ENCODE measurements around the gene SLC40A1.

Gene SLC40A1

DNA sequence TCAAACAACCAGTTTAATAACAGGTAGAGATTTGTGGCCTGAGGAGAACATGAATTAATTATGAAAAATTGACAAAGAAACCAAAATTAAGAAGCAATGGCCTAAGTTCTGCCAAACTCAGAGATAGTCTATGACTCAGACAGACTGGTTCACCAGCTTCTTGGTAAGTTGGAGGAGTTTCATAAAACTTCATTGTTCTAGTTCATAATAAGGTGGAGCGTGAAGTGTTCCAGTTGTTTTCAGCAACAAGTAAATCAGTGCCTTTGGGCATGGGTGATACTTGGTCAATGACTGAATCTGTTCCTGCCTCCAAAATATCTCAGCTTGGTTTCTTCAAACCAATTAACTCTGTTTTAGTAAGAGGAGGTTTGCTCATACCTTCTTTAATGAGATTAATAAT lies 40.0 kb downstream of the SLC40A1 start:
- no peak for TF ChIP-seq CTCF (IDR thresholded peaks at IDR 0.05; ENCODE audit: low read depth, low read length)
- TF ChIP-seq, protein P1, sequence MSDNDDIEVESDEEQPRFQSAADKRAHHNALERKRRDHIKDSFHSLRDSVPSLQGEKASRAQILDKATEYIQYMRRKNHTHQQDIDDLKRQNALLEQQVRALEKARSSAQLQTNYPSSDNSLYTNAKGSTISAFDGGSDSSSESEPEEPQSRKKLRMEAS (IDR thresholded peaks at IDR 0.05; ENCODE audit: low read depth, low read length): no peak
- TF ChIP-seq MYC (IDR thresholded peaks at IDR 0.05; ENCODE audit: low read depth, low read length): no peak
- no peak for TF ChIP-seq POLR2A (IDR thresholded peaks at IDR 0.05; ENCODE audit: extremely low read depth, insufficient read length)
- H3K4me3 ChIP-seq (ENCODE audit: low read depth, low read length): no peak overlapping the region
- no peak for DNase-seq (ENCODE audit: low read depth)

- DNase-seq (ENCODE audit: low read depth): no peak
- no peak overlapping the region for H3K4me3 ChIP-seq (ENCODE audit: low read depth, low read length)
- TF ChIP-seq, protein P1 (IDR thresholded peaks at IDR 0.05; ENCODE audit: low read depth, low read length): no peak
- no peak for TF ChIP-seq POLR2A (IDR thresholded peaks at IDR 0.05; ENCODE audit: extremely low read depth, insufficient read length)
- no peak for TF ChIP-seq CTCF (IDR thresholded peaks at IDR 0.05; ENCODE audit: low read depth, low read length)
- TF ChIP-seq MYC (IDR thresholded peaks at IDR 0.05; ENCODE audit: low read depth, low read length): no peak
Observed at GRCh38 chr2:189538402-189538801, 42.2 kb downstream of the SLC40A1 start.

GRCh38 chr2:189536830-189537229 lies 43.8 kb downstream of the SLC40A1 start:
- TF ChIP-seq, protein P1 (IDR thresholded peaks at IDR 0.05; ENCODE audit: low read depth, low read length): no peak
- TF ChIP-seq CTCF (IDR thresholded peaks at IDR 0.05; ENCODE audit: low read depth, low read length): no peak
- TF ChIP-seq MYC (IDR thresholded peaks at IDR 0.05; ENCODE audit: low read depth, low read length): no peak
- TF ChIP-seq POLR2A (IDR thresholded peaks at IDR 0.05; ENCODE audit: extremely low read depth, insufficient read length): no peak
- H3K4me3 ChIP-seq (ENCODE audit: low read depth, low read length): no peak overlapping the region
- no peak for DNase-seq (ENCODE audit: low read depth)

- no peak for TF ChIP-seq CTCF (IDR thresholded peaks at IDR 0.05; ENCODE audit: low read depth, low read length)
- DNase-seq (ENCODE audit: low read depth): no peak
- H3K4me3 ChIP-seq (ENCODE audit: low read depth, low read length): no peak overlapping the region
Observed at GRCh38 chr2:189534854-189535832, 45.4 kb downstream of the SLC40A1 start.

DNA sequence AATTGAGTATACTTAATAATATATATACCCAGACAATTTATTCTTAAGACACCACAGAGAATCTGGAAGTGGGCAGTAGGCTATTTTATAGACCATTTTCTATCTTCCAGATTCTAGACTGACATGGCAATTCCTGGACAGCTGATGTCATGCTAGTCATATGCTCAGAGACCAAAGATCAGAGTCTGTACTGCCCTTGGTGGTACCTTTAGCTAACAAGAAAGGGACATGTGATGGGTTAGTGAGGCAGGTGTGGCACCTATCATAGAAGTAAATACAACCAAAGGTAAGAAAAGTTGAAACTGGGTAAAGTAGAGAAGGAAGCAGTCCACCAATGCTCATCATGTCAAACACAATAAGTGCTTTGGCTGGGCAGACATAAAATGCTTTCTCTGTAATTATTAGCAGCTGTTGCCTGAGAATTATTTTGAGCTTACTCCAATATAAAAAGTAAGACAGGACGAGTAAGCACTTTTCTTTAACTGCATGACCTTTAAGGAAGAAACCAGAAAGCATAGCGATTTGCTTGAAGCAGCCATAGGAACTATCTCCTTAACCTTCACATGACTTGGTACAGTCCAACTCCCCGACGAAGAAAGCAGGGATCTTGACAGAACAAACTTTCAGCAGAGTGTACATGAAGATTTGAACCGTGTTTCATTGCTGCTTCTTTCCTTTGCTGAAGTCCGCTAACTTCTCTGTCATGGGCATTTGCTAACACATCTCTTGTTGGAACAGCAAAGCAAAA lies 47.1 kb downstream of the SLC40A1 start:
- TF ChIP-seq POLR2A (IDR thresholded peaks at IDR 0.05; ENCODE audit: extremely low read depth, insufficient read length) (no peak), MYC (IDR thresholded peaks at IDR 0.05; ENCODE audit: low read depth, low read length) (no peak), CTCF (IDR thresholded peaks at IDR 0.05; ENCODE audit: low read depth, low read length) (no peak)
- TF ChIP-seq, protein P1 (IDR thresholded peaks at IDR 0.05; ENCODE audit: low read depth, low read length): no peak
- no peak overlapping the region for H3K4me3 ChIP-seq (ENCODE audit: low read depth, low read length)

More for the DNA sequence above, 47.1 kb downstream of the SLC40A1 start:
- no peak for DNase-seq (ENCODE audit: low read depth)

Measured in NB4 (cell line).